ENCODE results near the gene MRPL32.
"Not testable (repeated sequence)": the region's sequence is repeated elsewhere in the genome, so short reads cannot be mapped to it uniquely, and the experiment has no call there.

MRPL32 gene

DNA sequence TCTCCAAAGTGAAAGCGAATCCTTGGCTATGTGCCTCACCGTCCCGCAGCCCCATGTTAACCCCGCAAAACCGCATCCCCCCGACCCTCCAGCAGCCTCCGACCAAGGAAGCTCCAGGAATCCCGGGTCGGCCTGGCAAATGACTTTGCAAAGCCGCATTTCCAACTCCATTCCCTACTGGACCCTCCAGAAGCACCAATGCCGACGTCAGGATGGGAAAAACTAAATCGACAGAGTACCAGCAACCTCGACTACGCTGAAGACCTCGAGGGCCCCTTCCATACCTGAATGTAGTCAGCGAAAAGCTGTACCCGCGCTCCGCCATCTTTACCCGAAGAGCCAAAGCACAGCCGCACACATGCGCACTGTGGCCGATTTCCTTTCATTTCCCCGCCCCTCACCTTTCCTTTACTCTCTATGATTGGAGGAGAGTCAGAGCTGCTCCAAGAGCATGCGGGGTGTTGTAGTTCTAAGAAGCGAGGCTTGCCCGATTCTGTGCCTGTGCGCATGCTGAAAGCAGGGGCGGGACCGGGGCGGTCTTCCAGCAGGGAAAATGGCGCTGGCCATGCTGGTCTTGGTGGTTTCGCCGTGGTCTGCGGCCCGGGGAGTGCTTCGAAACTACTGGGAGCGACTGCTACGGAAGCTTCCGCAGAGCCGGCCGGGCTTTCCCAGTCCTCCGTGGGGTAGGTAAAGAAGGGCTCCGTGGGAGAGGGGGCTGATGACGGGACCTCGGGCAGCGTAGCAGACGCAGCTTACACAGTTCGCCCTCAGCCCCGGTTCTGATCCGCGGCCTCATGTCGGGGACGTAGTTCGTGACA, at the start of gene MRPL32, which contains the start of gene PSMA2:
Gene MRPL32, plus strand, starts transcription at position 543 of the 818 bp plus-strand sequence. Its CDS starts 11 bp downstream, at position 554.
Gene PSMA2, minus strand, starts transcription at position 341 of the 818 bp plus-strand sequence. Its CDS starts 16 bp downstream, at position 325.
- peak; percentile 88 to 98 for DNase-seq

DNA sequence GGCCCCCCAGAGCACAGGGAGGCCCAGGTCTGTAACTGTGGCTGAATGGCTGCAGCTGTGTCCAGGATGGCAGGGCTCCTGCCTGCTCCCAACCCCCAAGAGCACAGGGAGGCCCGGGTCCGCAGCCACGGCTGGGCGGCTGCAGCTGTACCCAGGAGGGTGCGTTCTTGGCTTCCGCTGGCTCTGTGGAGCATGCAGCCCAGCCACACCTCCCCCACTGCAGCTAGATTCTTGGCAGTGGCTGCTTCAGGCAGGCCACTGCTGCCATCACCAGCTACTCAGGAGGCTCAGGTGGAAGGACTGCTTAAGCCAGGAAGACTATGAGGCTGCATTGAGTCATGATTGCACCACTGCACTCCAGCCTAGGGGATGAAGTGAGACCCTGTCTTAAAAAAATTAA, 48.2 kb upstream of the MRPL32 start:
- no peak for DNase-seq

DNA sequence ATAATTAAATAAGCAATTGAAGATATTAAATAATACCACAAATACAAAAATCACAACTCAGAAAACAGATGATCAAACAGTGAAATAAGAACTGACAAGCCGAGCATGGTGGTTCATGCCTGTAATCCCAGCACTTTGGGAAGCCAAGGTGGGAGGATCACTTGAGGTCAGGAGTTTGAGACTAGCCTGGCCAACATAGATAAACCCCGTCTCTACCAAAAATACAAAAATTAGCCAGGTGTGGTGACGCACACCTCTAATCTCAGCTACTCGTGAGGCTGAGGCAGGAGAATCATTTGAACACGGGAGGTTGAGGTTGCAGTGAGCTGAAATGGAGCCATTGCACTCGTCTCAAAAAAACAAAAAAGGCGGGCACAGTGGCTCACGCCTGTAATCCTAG, 47.0 kb upstream of the MRPL32 start:
- not testable (repeated sequence) for DNase-seq

DNA sequence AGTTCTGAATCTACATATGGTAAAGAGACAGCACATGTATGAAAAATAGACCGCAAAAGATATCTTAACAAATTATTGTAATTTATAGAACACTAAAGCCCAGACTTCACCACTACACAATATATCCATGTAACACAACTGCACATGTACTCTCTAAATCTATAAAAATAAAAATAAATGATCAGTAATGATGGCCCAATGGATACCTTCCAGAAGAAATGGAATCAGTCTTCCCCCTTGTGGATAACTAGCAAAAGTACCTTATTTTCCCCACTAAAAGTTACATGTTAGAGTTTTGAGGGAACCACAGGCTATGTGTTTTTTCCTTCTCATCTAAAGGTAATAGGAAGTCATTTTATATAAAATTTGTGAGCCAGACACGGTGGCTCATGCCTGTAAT, 46.0 kb upstream of the MRPL32 start:
- peak in 1 of 2 experiments; percentile 26 for DNase-seq

DNA sequence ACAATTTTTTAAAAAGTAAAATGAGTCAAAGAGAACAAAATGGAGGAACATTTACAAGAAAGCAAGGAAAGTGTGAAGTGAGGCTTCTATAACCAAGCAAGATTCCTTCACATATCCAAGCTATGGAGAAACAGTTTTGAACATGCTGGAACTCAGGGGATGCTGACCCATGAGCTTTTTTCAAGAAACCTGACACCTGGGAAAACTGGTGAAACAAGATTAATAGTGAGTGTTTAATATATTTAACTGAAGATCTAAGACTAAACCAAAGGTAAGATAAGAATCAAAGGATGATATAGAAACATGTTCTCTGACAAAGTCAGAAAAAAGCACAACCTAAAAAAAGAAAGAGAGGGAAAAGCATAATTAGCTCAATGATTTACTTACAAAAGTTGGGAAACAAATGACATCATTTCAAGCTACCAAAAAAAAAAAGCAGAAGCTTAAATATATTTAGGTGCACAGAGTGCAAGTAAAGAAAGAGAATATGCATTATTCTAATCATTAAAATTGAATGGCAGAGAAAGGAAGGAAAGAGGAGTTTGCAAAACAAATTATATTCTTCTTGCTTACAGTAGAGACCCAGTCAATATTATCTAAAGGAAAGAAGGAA, 45.2 kb upstream of the MRPL32 start:
- DNase-seq = no peak

DNA sequence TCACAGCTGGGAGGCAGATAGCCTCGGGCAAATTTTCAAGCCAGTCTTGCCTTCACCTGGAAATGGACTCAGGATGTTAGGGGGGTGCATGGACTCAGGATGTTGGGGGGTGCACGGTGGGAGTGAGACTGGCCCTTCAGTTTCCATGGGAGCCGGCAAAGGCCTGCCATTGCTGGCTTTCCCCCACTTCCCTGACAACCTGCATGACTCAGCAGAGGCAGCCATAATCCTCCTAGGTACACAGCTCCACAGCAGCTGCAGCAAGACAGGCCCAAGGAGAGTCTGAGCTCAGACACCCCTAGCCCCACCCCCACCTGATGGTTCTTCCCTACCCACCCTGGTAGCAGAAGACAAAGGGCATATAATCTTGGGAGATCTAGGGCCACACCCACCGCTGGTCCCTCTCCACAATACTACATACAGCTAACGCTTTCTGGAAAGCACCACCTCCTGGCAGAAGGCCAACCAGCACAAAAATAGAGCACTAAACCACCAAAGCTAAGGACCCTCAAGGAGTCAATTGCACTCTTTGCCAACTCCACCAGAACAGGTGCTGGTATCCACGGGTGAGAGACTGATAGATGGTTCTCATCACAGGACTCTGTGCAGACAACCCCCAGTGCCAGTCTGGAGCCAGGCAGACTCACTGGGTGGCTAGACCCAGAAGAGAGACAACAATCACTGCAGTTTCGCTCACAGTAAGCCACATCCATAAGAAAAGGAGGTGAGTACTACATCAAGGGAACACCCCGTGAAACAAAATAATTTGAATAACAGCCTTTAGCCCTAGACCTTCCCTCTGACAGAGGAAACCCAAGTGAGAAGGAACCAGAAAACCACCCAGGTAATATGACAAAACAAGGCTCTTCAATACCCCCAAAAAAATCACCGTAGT, 38.6 kb upstream of the MRPL32 start:
- no peak for DNase-seq

DNA sequence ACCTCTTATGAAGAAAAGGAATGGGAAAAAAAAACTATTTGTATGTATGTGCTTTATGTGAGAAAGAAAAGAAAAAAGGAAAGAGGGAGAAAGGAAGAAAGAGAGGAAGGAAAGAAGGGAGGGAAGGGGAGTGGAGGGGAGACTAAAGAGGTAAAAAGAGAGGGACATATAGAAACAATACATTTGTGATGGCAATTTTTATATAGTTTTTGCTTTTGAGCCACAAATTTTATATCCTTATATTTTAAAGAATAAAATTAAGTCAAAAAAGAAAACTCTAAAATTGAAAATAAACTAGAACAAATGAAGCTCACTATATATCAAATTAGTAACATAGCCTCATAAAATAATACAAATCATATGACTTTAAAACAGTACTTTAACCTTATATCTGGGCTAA, 31.3 kb upstream of the MRPL32 start:
- DNase-seq = no peak

DNA sequence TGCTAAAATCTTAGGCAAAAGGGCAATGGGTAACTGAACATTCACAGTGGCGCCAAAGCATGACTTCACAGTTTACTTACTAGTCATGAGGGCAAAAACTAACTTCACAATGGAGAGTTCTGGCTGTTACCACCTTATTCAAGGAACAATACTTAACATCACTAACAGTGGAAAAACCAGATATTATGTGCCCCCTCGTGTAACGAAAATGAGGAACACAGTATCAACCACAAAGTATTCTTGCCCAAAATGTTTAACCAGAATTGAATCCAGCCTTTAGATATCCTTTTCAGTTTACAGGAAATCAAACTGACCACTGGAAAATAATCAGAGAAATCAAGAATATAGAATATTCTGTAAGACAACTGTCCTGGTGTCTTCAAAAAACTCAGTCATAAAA, 29.8 kb upstream of the MRPL32 start:
- no peak for DNase-seq

DNA sequence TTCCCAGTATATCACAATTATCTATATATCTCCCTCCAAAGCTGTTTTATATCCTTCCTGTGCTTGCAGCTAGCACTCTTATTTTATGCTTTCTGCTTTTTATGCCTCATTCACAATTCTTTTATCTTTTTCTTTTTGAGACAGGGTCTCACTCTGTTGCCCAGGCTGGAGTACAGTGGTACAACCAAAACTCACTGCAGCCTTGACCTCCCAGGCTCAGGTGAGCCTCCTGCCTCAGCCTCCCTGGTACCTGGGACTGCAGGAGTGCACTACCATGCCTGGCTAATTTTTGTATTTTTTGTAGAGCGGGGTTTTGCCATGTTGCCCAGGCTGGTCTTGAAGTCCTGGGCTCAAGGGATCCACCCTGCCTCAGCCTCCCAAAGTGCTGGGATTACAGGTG, 26.0 kb upstream of the MRPL32 start:
- no peak for DNase-seq

DNA sequence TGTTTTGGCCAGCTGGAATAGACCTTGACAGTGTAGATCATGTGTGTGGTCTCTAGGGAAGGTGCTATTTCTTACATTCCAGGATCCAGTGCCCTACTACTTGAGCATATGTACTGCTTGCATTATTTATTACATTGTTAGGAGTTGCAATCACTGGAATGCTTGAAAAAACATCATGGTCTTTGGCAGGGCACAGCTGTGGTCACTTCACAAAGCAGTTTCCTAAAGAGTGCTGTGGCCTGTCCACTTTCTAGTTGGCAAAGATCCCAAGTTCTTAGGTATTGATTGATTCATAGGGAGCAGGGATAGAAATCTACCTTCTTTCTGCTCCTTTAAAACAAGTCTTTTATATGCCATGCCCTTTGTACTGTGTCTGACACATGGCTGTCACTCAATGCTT, 24.9 kb upstream of the MRPL32 start:
- no peak for DNase-seq

DNA sequence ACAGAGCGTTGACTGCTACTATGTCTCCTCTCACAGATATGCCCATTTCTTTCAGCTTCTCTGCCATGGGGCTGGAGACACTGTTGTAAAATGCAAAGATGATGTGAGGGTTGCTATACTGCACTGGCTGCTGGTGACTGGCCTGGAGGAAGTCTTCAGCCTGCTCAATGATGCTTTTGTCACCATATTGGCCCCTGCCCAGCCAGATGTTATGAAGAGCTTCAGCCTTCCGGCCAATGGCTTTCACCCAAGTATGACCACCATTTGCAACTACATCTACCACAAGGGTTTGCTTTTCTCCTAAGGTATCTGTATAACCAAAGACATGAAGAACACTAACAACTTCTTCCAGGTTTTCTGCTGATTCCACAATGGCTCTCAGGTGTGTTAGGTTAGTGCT, 21.9 kb upstream of the MRPL32 start:
- no peak for DNase-seq

DNA sequence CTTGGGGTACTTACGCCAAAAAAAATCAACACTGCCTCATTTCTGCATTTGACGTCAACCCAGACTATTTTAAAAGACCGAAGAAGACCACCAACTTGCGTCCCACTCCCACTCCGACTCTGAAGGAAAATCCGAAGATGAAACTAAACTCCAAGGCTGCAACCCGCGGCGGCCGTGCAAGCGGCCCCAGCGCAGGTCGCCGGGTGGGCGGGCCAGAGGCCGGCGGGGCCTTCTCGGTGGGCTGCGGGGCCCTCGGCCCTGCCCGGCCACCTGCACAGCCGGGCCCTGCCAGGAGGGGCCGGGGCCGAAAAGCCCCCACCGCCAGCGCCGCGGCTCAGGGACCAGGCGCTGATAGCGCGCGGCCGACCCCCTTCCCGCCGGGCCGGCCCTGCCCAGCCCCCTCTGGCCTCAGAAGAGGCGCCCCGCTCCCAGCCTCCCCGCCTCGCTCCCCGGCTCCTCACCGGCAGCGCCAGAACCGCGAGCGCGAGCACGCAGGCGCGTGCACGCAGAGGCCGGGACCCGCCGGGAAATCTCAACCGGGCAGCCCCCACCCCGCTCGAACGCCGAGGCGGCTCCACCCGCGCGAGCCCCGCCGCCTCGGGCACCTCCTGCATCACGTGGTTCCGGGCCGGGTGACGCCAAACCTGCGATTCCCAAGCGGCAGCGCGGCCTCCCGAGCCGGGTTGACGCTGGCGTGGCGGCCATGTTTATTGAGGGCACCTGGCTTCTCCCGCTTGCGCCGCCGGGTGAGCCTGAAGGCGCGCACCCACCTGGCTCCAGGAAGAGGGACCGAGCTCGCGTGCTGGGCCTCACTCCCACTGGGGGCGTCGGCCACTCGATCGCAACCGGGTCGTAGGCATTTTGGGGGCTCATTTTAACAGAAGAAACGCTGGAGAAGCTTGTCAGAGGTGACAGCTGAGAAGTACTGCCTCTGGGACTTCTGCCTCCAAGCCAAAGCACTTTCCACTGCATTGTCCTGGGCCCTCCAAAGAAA, 20.4 kb upstream of the MRPL32 start, which contains the start of gene C7orf25:
Gene C7orf25, minus strand, starts transcription at position 617 of the 994 bp plus-strand sequence. CDS start 1,170 bp downstream, outside the sequence.
- DNase-seq = peak; percentile 69 to 88

DNA sequence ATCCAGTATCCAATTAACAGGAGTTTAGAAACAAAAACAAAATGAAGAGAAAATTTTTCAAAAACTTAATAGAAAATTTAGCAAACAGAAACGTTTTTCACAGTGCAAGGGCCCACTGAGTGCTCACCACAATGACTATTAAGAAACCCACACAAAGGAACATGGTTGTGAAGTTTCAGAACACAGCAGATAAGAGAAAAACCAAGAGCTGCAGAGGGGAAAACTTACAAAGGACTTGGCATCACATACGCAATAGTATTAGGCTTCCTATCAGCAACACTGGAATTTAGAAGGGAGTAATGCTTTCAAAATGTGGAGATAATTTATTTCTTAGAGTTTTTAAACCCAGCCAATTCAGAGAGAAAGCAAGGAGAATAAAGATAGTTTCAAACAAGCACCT, 18.6 kb upstream of the MRPL32 start:
- no peak for DNase-seq

DNA sequence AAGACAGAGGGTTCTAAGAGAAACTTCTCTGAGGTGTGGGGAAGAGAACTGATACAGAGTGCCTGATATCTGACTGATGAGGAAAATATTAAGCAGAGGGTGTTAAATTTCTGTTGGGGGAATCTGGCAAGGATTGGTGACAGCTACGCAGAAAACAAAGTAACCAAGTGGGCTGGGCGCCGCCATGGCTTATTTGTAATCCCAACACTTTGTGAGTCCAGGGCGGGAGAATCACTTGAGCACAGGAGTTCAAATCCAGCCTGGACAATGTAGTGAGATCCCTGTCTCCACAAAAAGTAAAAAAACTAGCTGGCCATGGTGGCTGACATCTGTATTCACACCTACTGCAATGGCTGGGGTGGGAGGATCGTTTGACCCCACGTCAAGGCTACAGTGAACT, 18.2 kb upstream of the MRPL32 start:
- DNase-seq = no peak

DNA sequence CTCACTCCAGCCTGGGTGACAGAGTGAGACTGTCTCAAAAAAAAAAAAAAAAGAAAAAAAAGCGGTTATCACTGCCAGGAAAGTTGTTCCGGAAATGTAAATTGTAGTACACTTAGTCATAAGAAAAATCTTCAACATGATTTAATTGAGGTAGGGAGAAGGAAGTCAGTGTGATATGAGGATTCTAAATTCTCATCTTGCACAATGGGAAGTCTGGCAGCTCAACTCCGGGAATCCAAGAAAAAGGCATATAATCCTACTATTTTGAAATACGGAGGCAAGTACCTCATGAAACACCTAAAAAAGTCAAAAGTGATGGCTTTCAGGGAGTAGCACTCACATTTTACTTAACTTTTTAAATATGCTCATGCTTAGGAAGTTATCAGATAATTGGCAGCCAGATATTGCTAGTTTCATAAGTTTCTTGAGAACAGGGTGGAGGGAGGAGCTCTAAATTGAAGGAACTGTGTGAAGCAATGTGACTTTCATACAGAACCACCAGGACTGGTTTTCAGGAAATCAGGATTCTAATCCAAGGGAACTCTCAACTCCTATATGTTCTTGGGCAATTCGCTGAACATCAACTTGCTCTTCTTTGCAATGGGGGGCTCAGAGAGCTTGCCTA, 17.6 kb upstream of the MRPL32 start:
- peak in 1 of 2 experiments; percentile 50 for DNase-seq

DNA sequence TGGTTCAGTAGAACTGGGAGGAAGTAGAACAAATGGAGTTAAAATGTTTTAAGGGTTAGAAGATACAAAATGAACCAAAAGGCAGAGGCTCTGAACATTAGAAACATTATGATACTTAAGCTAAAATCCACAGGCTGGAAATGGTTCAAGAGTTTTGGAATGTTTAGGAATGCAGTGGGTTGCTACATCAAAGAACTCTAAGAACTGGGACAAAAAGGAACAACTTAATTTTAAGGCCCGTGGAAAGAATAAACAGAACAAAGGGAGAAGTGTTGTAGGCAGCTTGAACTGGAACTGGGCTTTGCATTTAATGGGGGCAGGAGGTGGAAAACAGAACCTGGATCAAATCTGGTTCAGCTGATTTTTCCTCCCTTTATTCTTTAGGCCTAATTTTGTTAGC, 16.8 kb upstream of the MRPL32 start:
- no peak for DNase-seq

DNA sequence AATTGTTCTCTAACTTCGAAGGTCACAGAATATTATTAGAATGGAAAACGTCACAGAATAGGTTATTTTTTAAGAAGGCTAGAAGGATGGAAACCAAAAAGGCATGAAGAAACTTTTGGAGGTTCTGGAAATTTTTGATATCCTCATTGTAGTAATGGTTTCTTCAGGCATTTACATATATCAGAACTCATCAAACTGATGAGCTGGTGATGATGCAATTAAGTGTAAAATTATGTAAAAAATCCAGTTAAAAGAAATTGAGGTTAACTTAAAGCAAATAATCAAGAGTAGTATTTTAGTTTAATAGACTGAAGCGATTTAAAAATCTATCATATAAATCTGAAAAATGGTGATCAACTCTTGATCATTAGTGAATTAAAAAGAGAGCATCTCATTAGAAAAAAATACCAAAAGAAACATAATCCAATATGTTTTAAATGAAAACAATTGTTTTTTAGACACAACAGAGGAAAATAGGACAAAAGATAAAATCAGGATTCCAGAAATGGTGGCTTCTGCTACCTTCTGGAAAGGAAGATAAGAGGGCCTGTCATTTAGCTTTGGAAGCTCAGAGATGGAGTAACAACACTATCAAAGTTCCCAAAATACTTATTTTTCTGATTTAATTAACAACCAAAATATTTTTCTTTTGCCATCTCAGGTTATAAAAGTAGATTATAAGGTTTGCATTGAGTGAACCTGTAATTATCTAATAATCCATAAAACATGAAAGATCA, 10.0 kb upstream of the MRPL32 start:
- no peak for DNase-seq

DNA sequence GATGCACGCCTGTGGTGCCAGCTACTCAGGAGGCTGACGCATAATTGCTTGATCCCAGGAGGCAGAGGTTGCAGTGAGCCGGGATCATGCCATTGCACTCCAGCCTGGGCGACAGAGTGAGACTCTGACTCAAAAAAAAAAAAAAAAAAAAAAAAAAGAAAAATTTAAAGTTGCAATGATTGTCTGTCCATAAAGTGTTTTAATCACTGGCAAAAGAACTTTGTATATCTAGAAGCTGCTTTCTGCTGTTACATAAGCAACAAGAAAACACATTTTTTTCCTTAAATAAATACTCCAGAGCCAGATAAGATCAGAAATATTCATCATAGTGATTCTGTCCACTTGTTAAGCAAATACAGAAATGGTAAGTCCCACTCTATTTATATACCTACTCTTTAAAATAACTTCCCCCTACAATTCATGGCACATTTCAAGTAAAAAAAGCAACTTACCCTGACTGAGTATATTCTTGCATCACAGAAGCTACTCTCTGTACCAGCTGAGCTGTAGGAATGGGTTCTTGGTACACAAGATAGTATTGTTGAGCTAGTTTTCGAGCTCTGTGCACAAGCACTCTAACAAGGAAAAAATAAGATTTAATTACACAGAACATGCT, 7.8 kb upstream of the MRPL32 start:
- DNase-seq = no peak

DNA sequence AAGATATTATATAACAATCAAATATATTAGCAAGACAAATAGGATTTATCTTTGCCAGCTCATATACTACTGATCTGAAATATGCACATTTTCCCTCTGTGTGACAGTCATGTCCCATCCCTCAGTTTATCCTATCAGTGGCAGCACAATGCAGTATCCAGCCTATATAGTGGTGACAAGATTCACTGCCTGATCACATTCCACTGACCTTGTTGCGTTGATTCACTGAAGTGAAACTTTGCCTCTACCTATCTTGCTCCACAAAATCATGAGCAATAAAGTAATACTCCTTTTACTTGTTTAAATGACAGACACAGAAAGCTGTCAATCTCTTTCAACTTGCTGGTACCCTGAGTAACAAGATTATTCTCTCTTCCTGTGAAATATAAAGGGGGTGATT, 6.5 kb upstream of the MRPL32 start:
- no peak for DNase-seq

DNA sequence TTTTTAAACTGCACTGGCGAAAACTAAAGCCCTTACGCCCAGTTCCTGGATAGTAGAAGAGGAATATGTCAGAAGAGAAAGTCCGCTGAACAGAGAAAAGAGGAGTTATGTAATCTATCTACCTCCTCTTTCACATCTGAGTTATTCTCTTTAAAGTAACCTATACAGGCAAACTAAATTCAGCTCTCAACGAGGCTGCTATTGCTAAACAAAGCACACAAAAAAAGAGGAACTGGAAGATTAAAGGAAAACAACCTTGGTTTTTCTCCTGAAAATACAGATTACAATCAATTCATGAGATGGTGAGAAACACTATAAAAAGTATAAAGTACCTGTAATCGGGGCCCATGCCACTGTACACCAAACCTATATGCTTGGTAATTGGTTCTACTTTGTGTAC, 6.0 kb upstream of the MRPL32 start:
- DNase-seq = no peak
